Fibroblast of skin of right biceps (primary cell): ENCODE measurements around the gene STIL.
"Not testable (repeated sequence)": the region's sequence is repeated elsewhere in the genome, so short reads cannot be mapped to it uniquely, and the experiment has no call there.

Experiments used
- DNase-seq: peaks from one replicate; pipeline ENCODE4 v3.0.0-alpha.2; 2013

The STIL gene

GRCh38 chr1:47216278-47217059 lies 97.5 kb downstream of the STIL start:
- no peak for DNase-seq

GRCh38 chr1:47215713-47216112 lies 98.2 kb downstream of the STIL start:
- DNase-seq: no peak

- DNase-seq: no peak
Measured at GRCh38 chr1:47214549-47214948, 99.4 kb downstream of the STIL start.

- no peak for DNase-seq
Measured at GRCh38 chr1:47213230-47213963, 100.5 kb downstream of the STIL start.

- DNase-seq: no peak
Measured at GRCh38 chr1:47212636-47213229, 101.2 kb downstream of the STIL start.

- no peak for DNase-seq
Measured at GRCh38 chr1:47211796-47212269, 102.1 kb downstream of the STIL start.

- DNase-seq: no peak
Measured at GRCh38 chr1:47210666-47211065, 103.3 kb downstream of the STIL start.

GRCh38 chr1:47209725-47210325 lies 104.1 kb downstream of the STIL start:
- DNase-seq: no peak

- no peak for DNase-seq
Measured at GRCh38 chr1:47209091-47209490, 104.9 kb downstream of the STIL start.

- no peak for DNase-seq
Measured at GRCh38 chr1:47208374-47208850, 105.5 kb downstream of the STIL start.

- peak; percentile 41 for DNase-seq
Measured at GRCh38 chr1:47207803-47208373, 106.1 kb downstream of the STIL start.

GRCh38 chr1:47205918-47206317 lies 108.0 kb downstream of the STIL start:
- DNase-seq: no peak

GRCh38 chr1:47203504-47203903 lies 110.4 kb downstream of the STIL start:
- DNase-seq: not testable (repeated sequence)

- no peak for DNase-seq
Measured at GRCh38 chr1:47201179-47201578, 112.8 kb downstream of the STIL start.
